NCI-H2227 treated with DMSO at 0.1 percent for 48 hours (cell line): ENCODE results near the gene REM2.
A peak's percentile ranks its signal among the peaks of the same experiment; 100 is the strongest.
"Not testable (repeated sequence)": the region's sequence is repeated elsewhere in the genome, so short reads cannot be mapped to it uniquely, and the experiment has no call there.

Experiments used
- DNase-seq: peaks from one replicate; lab custom pipeline; 2025; lab: John Stamatoyannopoulos, UW

Gene REM2

GRCh38 chr14:22848351-22849164, 34.5 kb upstream of the REM2 start:
- DNase-seq: no peak

DNA sequence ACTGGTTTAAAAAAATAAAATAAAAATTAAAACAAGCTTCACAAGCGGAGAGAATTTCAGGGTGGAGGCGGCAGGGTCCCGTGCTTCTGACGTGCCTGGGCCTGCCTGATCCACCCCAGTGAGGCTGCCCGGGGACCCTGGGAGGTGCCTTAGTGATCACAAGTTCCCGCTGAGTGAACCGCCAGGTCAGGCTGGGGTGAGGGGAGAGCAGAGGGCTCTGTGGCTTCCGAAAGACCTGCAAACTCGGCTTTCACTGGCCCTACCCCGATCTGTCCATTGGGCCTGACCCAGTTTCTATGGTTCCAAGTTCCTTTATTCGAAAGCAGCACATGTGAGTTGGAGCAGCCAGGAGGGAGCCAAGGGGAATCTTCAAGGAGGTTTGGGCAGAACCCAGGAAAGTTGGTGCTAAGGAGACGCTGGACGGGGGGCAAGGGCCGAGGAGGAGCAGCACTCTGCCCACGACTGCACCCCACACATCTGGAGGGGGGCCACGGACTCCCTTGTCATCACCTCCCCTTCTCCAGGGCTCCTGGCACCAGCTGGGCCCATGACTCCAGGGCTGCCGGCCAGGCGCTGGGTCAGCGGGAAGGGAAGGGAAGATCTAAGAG, 33.7 kb upstream of the REM2 start:
- no peak for DNase-seq

DNA sequence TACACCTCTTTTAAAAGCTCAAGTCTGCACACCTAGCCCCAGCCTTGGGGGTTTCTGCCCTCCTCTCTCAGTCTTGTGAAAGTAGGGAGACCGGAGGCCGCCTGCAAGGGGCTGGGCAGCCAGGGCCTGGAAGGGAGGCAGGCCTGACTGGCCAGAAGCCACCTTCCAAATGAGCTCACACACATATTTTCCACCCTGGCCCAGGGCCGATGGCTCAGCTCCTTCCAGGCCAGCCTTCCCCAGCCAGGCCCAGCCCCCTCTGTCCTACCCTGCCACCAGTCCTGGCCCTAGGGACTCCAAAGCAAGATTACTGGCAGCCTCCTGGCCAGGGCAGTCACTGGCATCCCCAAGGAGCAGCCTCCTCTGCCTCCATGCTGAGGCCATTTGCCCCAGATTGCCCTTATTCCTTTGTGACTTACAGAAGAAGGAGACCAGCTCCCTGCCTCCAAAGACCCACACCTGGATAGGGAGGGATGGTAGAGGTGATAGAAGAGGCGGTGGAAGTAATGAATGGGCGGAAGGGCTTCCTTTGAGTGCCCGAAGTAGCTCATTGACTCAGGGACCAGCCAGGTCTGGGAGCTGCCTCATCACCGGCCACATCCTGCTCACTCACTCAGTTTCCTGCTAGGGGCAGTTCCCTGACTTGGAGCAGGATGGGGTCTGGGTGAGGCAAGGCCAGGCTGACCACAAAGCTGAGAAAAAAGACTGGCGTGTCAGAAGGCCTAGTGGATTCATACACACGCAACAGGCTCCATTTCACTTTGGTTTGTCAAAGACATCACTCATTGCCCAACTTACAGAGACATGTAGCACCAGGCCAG, 31.9 kb upstream of the REM2 start:
- DNase-seq: no peak

- not testable (repeated sequence) for DNase-seq
Measured at GRCh38 chr14:22852178-22852577, 30.8 kb upstream of the REM2 start.

DNA sequence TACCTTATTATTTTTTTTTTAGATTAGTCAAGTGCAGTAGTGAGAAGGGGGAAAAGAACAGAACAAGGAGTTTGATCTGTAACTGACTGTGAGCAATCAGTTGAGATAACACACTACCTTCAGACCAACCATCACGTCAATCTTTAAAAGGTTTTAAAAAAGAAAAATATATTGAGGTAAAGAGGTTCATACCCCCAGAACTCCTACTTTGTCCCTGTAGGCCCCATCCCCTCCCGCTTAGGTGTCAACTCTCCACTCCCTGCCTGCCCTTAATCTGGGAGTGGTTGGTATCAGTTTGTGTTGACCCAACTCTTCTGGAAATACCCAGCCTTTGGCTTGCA, 30.5 kb upstream of the REM2 start:
- DNase-seq: no peak

GRCh38 chr14:22852940-22853767, 29.9 kb upstream of the REM2 start:
- peak; percentile 50 for DNase-seq

- DNase-seq: not testable (repeated sequence)
Measured at GRCh38 chr14:22854296-22854695, 28.7 kb upstream of the REM2 start.

- DNase-seq: no peak
Measured at GRCh38 chr14:22854963-22855724, 27.9 kb upstream of the REM2 start.

- DNase-seq: no peak
Measured at GRCh38 chr14:22856428-22856827, 26.6 kb upstream of the REM2 start.

DNA sequence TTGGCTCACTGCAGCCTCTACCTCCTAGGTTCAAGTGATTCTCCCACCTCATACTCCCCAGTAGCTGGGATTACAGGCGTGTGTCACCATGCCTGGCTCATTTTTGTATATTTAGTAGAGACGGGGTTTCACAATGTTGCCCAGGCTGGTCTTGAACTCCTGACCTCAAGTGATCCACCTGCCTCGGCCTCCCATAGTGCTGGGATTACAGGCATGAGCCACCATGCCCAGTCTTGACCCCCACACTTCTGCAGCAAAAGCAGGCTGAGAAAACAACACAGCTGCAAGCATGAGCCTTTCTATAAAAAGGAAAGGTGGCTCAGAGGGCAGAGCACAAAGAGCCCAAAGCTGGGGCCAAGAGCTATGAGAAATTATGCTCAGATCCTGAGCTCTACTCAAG, 22.6 kb upstream of the REM2 start:
- not testable (repeated sequence) for DNase-seq

GRCh38 chr14:22861651-22862050, 21.4 kb upstream of the REM2 start:
- DNase-seq: no peak

DNA sequence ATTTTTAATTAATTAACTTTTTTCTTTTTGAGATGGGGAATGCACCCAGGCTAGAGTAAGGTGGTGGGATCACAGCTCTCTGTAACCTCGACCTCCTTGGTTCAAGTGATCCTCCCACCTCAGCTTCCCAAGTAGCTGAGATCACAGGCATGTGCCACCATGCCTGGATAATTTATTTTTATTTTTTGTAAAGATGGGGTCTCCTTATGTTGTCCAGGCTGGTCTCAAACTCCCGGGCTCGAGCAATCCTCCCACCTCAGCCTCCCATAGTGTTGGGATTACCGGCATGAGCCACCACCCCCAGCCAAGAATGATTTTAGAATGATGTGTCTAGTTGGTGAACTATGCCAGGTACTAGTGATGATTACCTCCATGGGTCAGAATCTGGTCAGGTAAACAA, 18.0 kb upstream of the REM2 start:
- DNase-seq: no peak

GRCh38 chr14:22865424-22866405, 17.3 kb upstream of the REM2 start:
- no peak for DNase-seq

GRCh38 chr14:22866874-22867273, 16.1 kb upstream of the REM2 start:
- DNase-seq: no peak

GRCh38 chr14:22870811-22871223, 12.2 kb upstream of the REM2 start:
- DNase-seq: no peak

GRCh38 chr14:22871224-22872032, 11.6 kb upstream of the REM2 start, which contains the start of gene LRP10:
TSS of gene LRP10 (plus strand) at chr14:22871740. CDS start at chr14:22872304, 564 bp downstream.
- DNase-seq: peak; percentile 37

- DNase-seq: peak; percentile 61
Measured at GRCh38 chr14:22872033-22872832, 10.8 kb upstream of the REM2 start.

- DNase-seq: no peak
Measured at GRCh38 chr14:22872833-22873520, 10.0 kb upstream of the REM2 start.
